Measurements from ENCODE around the gene TMEM31. TPM values are rescaled to one million over a fixed set of nuclear protein-coding genes. Genes with fewer than 3 reads are reported as not detected.
A peak's percentile ranks its signal among the peaks of the same experiment; 100 is the strongest.

The TMEM31 gene
- total RNA-seq, 1 experiment from 2014 or later = not detected

DNA sequence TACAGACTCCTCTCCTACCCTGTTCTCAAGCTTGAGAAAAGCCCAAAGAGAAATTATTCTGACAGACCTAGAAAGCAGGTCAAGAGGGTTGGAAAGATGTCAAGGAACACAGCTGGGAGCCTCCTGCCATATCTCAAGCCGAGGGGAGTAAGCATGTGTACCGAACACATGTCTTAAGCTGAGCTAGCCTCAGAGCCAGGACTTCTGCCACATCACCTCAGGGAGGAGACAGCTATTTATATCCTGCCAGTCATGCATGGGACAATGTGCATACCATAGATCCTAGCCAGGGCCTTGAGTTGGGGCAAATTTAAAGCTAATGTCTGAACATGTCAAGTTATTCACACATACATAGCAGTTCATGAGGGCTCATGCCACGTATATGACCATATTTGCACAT lies 11.8 kb downstream of the TMEM31 start:
- DNase-seq (ENCODE audit: low read depth) = no peak

DNA sequence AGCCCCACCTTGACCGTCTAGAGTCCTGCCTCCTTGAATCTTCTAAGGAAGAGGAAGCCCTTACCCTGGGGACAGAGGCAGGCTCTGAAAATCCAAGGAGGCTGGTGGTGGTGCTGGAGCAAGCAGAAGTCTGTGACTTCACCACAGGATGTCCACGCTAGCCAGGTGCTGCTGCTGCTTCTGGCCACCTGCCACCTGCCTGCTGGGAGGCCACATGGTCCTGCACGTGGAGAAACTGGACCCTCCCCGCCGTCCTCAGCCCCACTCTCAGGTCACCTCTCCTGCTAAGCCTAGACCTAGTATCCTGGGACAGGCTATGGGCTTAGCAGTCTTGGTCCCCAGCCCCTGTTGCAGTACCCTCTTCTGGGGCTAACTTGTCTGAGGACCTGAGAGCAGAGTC lies 15.8 kb downstream of the TMEM31 start:
- no peak for DNase-seq (ENCODE audit: low read depth)

DNA sequence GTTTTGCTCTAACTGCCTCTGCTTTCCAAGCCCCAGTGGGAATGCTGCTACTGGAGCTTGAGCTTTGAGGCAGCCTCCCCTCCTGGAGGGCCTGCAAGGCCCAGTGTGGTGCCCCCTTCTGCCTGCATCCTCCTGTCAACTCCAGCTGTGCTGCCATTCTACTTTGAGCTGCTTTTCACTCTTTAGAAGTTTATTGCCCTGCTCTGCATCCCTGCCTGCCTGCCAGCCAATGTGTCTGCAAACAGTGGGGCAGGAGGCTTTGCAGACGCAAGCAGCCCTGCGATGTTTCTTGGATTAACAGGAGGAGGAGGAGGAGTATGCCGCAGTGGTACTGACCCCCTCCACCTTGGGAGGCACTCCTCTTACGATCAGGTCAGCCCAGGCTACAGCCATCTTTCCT lies 16.4 kb downstream of the TMEM31 start:
- DNase-seq (ENCODE audit: low read depth) = no peak

DNA sequence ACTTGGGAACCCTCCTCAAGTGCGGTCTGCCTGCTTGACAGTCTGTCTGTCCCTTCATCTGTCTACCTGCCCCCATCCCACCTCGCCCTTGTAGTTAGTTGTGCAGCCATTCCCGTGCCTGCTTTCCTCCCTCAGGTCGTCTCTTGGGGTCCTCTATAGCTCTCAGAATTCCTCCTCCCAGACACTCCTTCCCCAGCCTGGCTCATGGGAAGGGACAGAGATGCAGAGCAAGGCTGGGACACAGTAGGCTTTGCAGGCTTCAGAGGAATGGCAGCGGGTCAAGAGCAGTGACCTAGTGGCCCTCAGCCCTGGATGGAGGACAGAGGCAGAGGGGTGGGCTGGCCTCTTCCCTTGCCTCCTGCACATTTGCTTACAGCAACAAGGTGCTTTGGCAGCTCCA lies 18.3 kb downstream of the TMEM31 start:
- DNase-seq (ENCODE audit: low read depth) = no peak

DNA sequence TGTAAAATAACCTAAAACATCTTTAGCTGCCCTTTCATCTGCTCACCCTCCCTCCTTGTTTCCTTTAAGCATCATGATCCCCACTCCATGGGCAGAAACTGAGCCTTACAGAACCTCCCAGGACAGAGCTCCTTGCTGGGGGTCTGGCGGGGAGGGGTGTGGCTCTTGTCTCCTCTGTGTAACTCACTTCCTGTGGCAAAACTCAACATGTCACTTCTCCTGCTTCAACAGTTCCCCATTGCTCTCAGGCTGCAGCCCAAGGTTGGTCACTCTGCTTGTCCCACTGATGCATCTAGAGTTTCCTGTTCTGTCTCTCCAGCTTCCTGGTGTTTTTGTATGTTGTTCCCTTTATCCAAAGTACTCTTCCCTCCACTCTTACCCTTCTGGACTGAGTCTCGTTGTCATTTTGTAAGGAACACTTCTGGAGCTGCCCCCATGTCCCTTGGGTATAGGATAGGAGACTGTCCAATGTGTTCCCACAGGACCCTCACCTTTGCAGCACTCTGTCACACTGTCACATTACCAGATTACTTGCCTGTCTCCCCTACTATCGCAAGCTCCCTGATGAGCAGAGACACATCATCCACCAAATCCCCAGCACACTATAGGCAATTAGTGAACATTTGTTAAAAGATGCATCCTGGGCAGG lies 19.6 kb downstream of the TMEM31 start:
- peak; percentile 26 for DNase-seq (ENCODE audit: low read depth)

DNA sequence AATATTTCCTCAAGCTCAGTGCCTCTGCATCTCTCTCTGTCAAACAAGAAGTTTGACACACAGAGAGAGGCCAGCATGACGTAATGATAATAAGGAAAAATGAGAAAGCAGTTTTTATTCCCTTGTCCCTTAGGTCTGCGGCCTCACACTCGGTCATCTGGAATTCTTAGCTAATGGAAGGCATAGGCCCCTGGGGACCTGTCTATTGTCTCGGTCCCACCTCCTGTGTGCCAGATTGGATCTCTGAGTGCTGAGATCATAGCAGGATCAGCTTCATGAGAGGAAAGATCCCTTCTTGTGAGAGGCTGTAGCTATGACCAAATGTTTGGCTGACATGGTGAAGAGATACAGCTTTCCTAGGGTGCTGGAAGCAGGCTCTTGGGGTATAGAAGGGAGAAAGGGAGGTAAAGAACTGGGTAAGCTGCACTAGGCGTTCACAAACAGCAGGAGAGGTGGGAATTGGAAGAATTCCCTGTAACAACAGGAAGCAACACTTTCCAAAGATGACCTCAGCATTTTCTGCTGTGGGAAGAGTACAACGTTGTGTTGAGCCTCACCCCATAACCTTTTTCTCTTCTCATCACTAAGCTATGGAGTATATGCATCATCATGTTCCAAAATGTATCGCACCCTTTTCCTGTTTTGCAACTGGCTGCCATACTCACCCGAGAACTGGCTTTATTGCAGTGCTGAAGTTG lies 20.2 kb downstream of the TMEM31 start:
- DNase-seq (ENCODE audit: low read depth) = peak; percentile 68

DNA sequence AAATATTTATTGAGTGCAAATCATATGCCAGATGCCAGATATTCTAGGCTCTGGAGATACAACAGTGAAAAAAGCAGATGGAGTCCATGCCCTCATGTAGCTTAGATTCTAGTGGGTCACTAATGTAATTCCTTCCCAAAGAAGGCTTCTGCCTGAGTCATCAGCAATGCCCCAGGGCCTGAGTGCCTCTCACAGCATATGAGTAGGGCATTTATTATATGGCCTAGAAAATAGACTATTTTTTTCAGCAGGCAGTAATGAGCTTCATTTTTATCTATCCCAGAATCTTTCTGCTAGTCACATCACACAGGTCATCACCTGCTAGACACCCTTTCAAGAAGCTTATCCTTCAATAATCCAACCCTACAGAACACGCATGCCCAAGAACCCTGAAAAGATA lies 22.3 kb downstream of the TMEM31 start:
- no peak for DNase-seq (ENCODE audit: low read depth)

DNA sequence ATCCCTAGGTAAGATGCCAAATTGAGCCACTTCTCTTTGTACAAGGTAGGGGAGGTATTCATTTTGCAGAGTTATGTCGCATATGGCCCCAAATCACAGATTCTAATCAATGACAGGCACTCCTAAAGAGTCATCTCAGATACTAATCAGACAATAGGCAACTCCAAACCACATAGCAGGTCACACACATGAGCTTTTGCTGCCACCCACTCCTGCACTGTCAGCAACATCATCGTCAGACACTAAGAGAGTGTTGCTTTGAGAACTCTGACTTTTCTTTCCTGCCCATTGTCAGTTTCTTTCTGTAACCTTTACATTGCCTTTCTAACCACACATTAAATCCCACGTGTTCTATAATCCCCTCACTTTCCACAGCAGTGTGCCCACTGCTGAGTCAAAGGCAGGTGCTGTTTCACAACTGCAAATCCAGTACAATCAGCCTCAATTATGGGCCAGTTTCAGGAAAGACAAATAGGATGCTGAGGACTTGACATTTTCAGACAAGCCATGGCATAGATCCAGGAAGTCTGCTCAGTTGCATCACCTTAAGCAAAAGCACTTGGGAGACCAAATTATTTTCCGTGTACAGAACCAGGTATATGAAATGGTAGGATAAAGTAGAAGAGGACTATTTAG lies 23.5 kb downstream of the TMEM31 start:
- DNase-seq (ENCODE audit: low read depth) = no peak

DNA sequence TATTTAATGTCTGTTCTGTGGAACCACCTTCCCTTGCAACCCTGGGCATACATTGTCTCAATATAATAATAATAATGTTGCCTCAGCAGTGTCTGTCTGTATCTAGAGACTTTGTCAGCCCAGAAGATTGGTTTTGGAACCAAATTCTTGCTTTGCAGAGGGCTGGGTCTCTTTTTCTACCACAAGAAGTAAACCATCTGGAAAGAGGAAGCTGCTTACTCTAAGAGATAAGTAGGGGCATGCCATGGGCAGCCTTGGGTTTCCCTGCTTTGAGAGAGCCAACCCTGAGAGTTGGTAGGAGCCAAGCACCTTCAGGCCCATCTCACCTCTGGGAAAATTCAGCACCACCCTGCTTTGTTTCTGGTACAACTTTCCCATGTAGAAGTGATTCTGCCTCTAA lies 27.0 kb downstream of the TMEM31 start:
- no peak for DNase-seq (ENCODE audit: low read depth)

DNA sequence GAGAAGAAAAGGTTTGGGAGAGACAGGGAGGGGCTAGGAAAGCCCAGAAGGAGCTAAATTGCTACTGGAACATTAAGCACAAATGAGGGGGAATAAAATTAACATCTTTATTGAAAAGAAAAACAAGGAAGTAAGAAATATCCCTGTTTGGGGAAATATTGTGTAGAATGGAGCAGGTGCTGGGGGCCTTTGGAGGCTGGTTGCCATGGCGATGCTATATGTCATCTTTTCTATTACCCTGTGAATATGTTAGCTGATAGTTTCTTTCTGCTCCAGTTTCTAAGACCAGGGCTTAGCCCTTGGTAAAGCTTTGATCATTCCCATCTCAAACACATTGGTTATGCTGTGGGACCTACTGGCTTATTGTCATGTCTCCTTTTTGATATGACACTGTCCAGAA lies 28.7 kb downstream of the TMEM31 start:
- DNase-seq (ENCODE audit: low read depth) = no peak

DNA sequence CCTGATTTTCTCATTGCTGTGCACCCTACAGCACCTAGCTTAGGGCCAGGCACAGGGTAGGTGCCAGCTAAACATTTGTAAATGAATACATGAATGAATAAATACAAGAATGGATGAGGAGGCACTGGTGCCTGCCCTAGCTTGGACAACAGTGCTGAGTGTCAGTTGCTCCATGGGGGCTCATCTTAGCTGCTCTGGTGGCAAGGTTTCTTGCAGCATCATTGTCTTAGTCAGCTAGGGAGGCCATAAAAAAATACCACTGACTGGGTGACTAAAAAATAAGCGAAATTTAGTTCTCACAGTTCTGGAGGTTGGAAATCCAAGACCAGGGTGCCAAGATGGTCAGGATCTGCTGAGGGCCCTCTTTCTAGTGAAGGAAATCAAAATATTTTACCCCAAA lies 31.2 kb downstream of the TMEM31 start:
- no peak for DNase-seq (ENCODE audit: low read depth)

DNA sequence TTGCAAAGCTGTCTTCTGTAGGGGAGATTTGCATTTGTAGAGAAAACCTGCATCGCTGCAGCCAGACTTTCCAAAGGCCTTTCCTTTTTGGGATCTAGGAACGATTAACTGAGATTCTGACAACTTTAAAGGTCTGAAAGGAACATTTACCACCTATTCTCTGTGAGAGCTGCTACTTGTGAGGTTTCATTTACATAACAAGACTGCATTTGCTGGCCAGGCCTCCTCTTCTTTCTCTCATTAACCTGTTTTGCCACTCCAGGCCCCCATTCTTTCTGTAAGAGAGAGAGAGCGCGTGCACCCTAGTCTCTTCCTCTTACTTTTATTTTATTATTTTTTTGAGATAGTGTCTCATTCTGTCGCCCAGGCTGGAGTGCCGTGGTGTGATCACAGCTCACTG lies 31.6 kb downstream of the TMEM31 start:
- DNase-seq (ENCODE audit: low read depth) = no peak

DNA sequence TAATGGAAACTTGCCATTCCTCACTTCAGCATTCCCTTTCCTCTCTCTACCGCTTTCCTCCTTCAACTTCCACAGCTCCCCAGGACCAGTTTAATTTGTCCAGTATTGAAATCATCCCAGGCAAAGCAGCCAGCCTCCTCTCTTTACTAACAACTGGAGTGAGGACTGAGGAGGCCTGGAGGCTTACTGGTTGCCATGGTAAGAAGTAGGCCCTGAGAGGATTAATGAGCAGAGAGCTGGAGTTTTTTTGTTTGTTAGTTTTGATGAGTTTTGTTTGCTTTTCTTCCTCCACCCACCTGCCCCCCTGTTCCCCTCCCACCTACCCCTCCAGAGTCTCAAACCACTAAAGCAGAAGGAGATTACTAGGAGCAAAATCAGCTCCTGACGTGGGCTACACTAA lies 36.5 kb downstream of the TMEM31 start:
- no peak for DNase-seq (ENCODE audit: low read depth)

DNA sequence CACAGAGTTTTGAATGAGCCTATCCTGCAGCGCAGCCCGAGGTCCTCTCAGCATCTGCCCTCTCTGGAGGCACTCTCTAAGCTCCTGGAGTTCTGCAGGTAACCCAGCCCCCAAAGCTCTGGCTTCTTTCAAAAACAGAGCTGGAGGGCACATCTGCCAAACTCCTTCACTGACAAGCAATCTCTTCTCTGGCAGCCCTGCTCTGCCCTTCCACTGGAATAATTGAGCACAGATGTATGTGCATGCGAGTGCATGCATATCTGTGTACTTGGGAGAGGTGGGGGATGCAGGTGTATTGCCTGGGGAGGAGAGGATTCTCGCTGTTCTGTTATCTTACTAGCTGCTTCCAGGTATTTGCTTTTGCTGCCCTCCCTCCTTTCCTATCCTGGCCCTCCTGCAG lies 43.7 kb downstream of the TMEM31 start:
- no peak for DNase-seq (ENCODE audit: low read depth)

DNA sequence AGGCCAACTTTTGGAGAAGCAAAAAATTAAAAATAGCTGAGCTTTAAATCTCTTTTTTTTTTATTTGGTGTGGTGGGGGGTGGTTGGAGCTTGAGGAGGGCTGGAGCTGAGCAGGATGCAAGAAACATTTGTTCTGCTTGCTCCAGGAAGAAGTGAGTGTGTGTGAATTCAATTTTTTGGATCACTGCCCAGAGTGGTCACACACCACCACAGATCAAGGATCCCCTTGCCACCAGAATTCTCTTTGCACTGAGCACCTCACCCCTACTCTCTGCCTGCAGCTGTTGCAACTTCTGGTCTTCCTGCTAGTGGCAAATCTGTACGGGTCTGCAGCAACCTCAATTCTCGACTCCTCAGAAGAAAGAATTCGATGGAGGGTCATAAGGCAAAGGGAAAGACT lies 46.0 kb downstream of the TMEM31 start:
- DNase-seq (ENCODE audit: low read depth) = peak; percentile 17

DNA sequence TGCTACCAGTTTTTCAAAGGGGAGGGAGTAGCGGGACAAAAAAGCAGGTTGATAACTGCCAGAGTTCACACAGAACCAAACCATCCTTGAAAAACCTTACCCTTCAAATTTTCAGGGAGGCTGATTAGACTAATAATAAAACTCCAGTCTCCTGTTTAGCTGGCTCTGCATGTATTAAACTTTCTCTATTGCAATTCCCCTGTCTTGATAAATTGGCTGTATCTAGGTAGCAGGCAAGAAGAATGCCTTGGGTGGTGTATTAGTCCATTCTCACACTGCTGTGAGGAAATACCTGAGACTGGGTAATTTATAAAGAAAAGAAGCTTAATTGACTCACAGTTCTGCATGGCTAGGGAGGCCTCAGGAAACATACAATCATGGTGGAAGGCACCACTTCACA lies 47.8 kb downstream of the TMEM31 start:
- no peak for DNase-seq (ENCODE audit: low read depth)

DNA sequence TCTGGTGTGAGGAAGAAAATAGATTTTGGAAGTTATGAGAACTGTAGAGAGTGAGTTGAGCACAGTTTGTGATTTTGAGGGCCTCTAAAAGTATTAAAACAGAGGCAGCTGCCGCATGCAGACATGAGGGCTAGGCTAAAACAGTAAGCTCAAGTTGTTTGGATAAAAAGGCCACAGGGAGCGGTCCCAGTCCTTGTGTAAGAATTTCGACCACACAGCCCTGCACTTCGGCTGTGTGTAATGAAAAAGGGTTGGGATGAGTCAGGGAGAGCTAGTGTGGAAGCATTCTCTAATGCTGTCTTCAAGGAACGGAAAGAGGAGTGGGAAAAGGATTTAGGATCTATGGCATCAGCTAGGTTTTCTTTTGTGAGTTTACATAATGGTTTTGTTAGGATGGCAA lies 52.8 kb downstream of the TMEM31 start:
- DNase-seq (ENCODE audit: low read depth) = peak; percentile 1

Other genes starting within 250 kb of the TMEM31 start
- gene RAB40A, start 191.4 kb upstream of the TMEM31 start, total RNA-seq (2014; rRNA removed; shearing (Covaris generic)) = not detected in 2 replicates
- 30.0 and 33.0 TPM in 2 replicates for gene TCEAL4, start 125.4 kb upstream of the TMEM31 start, total RNA-seq (2014; rRNA removed; shearing (Covaris generic))
- gene TCEAL3, start 102.9 kb upstream of the TMEM31 start, total RNA-seq (2014; rRNA removed; shearing (Covaris generic)) = 14.3 and 17.1 TPM in 2 replicates
- 21.9 and 33.4 TPM in 2 replicates for gene TCEAL1, start 81.9 kb upstream of the TMEM31 start, total RNA-seq (2014; rRNA removed; shearing (Covaris generic))
- 397 and 471 TPM in 2 replicates for gene MORF4L2, start 24.2 kb upstream of the TMEM31 start, total RNA-seq (2014; rRNA removed; shearing (Covaris generic))
- gene PLP1, start 65.9 kb downstream of the TMEM31 start, total RNA-seq (2014; rRNA removed; shearing (Covaris generic)) = 0.30 and 0.37 TPM in 2 replicates
- 0.63 and 0.68 TPM in 2 replicates for gene RAB9B, start 121.3 kb downstream of the TMEM31 start, total RNA-seq (2014; rRNA removed; shearing (Covaris generic))

Measured in HT1080 (cell line).